Lower leg skin (tissue), 4 donors: Measurements from ENCODE around the gene BICD2. TPM values are rescaled to one million over a fixed set of nuclear protein-coding genes. Genes with fewer than 3 reads are reported as not detected.

ENCODE experiments used
- DNase-seq, 2 donors: peaks; one replicate each; pipeline ENCODE4 v3.0.0-alpha.2; 2019; ENCODE audit warnings: low spot score in 2 of 2
- H3K4me3 ChIP-seq: fragments of 200-600 bp; sonication (generic); 2 replicates; pipeline ENCODE4 v1.5.1; 2017; ENCODE audit warnings: mild to moderate bottlenecking, low read depth; ENCODE audit not compliant: poor library complexity, severe bottlenecking
- POLR2A ChIP-seq, 2 donors: fragments of 450-650 bp; IDR thresholded peaks; one replicate each; pipeline ENCODE4 v1.6.1; 2016 to 2017; ENCODE audit warnings: antibody characterized with exemption in 2 of 2, mild to moderate bottlenecking in 1 of 2, moderate library complexity in 1 of 2
- WGBS, 2 donors: methylation state at CpG; one replicate each; pipeline ENCODE4 v1.1.5; 2018; 5-methylcytosine and 5-hydroxymethylcytosine counted together
- intact Hi-C: fragments of 100-400 bp; cut with DNase I; formaldehyde crosslinking; loops from one replicate; pipeline ENCODE4 v1.15.0; 2023; ENCODE audit warnings: low total_unique reads
- total RNA-seq, 4 donors: library from RNA; depleted of rRNA; stranded (reverse); fragments of >200 nt; gene quantifications; one replicate each; pipeline ENCODE4 v1.1.0, GENCODE V29; 2016
- TF ChIP-seq, protein P1 (sequence below), 3 donors: fragments of 450-650 bp; IDR thresholded peaks; one replicate each; pipeline ENCODE4 v1.5.1; 2016; ENCODE audit warnings: antibody characterized with exemption in 3 of 3, mild to moderate bottlenecking in 3 of 3, moderate library complexity in 2 of 3

Gene BICD2
- total RNA-seq, 4 donors from 2014 or later: 177 to 182 (median 180) TPM

DNA sequence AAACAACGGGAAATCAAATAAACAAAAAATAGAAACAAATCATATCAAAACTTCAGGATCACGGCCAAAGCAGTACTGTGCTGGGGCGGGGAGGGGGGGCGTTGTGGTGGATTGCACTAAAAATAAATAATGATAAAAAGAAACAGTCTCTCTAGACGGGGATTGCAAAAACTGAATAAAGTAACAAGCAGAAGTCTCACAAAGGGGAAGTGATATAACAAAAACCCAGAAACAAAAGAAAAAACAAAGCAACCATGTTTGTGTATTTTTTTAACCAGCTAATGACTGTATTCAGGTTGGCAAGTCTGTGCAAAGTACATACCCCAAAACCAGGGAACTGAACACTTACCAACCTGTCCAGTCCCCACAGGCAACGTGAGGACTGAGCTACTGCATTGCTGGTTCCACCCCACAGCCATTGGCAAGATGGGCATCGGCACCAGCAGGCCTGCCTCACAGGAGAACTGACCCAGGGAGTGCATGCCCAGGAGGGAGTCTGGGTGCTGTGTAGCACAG lies 24.1 kb downstream of the BICD2 start:
- DNase-seq: peak in 1 of 2 donors; percentile 79

DNA sequence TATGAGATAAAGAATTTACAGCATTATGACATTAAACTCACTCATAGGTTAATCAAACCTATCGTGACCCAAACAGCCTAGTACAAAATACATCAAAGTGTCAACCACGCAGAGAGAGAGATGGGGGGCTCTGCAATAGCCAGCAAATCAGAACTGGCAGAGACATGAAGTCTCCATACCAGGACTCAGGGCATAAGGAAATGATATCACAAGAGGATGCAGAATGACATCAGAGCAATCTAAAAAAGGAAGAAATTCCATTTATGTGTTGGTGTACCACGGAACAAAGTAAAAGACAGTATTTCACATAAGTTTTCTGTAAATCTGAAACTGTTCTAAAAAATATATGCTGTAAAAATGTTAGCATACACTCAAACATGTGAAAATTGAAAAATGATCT lies 24.6 kb downstream of the BICD2 start:
- no peak overlapping the region for H3K4me3 ChIP-seq
- 34 to 45% methylated on average over 3 of the region's 3 CpGs for WGBS, 2 donors
- TF ChIP-seq, protein P1, sequence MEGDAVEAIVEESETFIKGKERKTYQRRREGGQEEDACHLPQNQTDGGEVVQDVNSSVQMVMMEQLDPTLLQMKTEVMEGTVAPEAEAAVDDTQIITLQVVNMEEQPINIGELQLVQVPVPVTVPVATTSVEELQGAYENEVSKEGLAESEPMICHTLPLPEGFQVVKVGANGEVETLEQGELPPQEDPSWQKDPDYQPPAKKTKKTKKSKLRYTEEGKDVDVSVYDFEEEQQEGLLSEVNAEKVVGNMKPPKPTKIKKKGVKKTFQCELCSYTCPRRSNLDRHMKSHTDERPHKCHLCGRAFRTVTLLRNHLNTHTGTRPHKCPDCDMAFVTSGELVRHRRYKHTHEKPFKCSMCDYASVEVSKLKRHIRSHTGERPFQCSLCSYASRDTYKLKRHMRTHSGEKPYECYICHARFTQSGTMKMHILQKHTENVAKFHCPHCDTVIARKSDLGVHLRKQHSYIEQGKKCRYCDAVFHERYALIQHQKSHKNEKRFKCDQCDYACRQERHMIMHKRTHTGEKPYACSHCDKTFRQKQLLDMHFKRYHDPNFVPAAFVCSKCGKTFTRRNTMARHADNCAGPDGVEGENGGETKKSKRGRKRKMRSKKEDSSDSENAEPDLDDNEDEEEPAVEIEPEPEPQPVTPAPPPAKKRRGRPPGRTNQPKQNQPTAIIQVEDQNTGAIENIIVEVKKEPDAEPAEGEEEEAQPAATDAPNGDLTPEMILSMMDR (IDR thresholded peaks at IDR 0.05): no peak
- TF ChIP-seq POLR2A (IDR thresholded peaks at IDR 0.05): no peak
- intact Hi-C loops: no loop called here
- no peak for DNase-seq

More for the DNA sequence above, 24.1 kb downstream of the BICD2 start:
- 14 to 18% methylated on average over 7 of the region's 7 CpGs for WGBS, 2 donors
- intact Hi-C loops: no loop called here
- H3K4me3 ChIP-seq: no peak overlapping the region
- TF ChIP-seq, protein P1 (IDR thresholded peaks at IDR 0.05): no peak
- no peak for TF ChIP-seq POLR2A (IDR thresholded peaks at IDR 0.05)

DNA sequence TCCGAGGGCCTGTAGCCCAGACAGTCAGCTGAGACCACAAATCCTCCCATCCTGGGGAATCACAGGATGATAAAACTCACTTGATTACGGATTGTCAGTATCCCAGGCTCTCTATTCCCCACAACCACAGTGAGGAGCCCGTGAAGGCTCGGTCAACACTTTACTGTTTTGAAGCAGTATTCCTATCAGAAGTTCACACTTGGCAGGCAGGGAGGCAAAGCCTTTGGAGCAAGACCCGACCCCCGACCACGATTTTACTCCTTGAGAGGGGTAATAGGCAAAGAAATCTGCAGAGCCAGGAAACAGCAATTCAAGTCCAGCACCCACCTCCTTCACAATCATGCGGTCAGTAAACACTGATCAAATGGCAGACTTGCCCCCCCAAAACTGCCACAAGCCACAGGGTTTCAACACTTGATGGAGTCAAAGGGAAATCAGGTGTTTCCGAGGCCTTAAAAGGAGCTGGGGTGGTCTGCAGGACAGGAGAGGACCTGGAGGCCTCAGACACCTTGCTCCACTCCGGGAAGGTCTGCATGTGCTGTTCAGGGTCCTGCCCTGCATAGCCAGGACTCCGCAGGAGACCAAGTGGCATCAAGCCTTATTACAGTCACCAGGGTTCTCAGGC lies 25.2 kb downstream of the BICD2 start:
- intact Hi-C loops: no loop called here
- no peak overlapping the region for H3K4me3 ChIP-seq
- WGBS, 2 donors: 82% methylated on average over 11 of the region's 11 CpGs
- no peak for TF ChIP-seq POLR2A (IDR thresholded peaks at IDR 0.05)
- TF ChIP-seq, protein P1 (IDR thresholded peaks at IDR 0.05): no peak
- DNase-seq: peak in 1 of 2 donors; percentile 76

DNA sequence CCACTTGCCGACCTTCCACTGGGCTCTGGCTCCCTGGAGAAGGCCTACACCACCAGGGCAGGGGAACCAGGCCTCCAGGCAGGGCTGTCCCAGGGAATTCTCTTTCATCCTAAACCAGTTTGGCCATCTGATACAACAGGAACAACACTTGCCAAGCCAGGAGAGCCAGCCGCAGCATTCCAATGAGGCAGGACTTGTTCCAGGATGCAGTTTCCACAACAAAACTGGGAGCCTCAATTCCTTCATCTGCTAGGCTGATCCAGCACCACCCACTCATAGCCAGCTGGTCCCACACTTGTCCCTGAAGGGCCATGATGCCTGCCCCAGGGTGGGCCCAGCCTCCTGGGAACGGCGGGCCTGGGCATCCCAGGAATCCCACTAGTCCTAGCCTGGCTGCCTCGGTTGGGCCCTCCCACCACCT lies 26.0 kb downstream of the BICD2 start:
- intact Hi-C loops: no loop called here
- TF ChIP-seq, protein P1 (IDR thresholded peaks at IDR 0.05): no peak
- no peak for TF ChIP-seq POLR2A (IDR thresholded peaks at IDR 0.05)
- peak in 1 of 2 donors; percentile 87 for DNase-seq
- H3K4me3 ChIP-seq: no peak overlapping the region
- WGBS, 2 donors: 23 to 29% methylated on average over 2 to 5 of the region's 5 CpGs

DNA sequence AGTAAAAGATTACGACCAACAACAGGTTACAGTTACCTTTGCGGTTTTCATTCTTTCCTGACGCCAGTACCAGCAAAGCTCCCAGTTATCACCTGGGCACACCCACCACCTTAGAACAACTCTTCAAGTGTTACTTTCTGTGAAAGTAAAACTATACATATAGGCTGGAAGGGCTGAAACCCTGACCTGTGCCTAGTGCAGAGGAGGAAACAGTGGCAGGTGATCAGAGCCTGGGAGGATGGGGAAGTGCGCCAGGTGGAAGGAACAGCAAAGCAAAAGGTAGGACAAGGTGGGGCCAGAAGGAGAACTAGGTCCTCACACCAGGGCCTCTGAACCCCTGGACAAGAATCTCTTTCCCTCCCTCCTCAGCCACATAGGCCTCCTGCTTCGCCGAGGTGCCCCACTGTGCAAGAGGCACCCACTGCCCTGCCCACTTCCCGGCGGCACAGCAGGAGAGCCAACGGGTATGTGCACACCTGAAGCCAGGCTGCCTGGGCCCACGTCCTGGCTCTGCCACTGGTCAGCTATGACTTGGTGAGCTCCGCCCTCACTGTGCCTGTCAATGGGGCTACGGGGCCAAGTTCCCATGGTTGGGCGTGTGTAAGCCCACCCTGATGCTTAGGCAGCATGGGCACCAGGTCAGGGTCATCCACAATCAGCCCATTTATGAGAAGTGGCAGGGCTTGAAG lies 26.9 kb downstream of the BICD2 start:
- intact Hi-C loops: no loop called here
- WGBS, 2 donors: 72 to 83% methylated on average over 12 to 13 of the region's 13 CpGs
- TF ChIP-seq POLR2A (IDR thresholded peaks at IDR 0.05): no peak
- TF ChIP-seq, protein P1 (IDR thresholded peaks at IDR 0.05): no peak
- H3K4me3 ChIP-seq: no peak overlapping the region
- DNase-seq: no peak
